ENCODE results near the gene ZNF473.

Gene ZNF473

DNA sequence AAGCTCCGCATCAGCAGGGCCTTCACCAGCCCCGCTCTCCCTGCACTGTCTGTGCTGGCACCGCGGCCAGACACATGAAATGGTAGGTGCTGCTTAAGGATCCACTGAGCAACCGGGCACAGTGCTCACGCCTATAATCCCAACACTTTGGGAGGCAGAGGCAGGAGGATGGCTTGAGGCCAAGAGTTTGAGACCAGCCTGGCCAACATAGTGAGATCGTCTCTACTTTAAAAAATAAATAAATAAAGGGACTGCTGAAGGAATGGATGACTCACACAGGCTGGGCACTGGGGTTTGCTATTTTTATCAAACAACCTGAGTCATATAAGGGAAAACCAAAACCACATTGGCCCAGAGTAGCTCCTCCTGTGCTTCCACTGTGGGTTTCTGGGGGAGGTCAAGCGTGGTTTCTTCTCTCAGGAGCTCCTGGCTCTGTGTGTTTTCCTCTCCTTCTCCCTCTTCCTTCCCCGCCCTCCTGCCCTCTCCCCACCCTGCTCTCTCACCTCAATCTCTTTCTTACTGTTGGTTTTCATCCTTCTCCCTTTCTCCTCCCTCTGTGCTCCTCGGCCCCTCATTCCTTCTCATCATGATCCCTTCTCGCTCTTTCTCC is 21.9 kb upstream of the ZNF473 start:
- DNase-seq (ENCODE audit: low read depth): peak; percentile 13

DNA sequence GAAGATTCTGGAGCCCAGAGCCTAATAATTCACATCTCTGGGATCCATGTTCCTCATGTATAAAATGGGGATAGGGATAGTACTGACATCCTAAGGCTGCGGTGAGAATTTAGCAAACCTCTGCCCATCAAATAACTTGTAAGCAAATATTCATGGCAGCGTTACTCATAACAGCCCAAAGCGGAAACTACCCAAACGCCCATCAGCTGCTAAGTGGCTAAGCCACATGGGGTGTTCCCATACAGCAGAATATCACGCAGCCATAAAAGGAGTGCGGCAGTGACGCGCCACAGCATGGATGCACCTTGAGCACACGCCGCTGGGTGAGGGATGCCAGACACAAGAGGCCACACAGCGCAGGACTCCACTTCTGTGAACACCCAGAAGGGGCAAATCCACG is 20.4 kb upstream of the ZNF473 start:
- DNase-seq (ENCODE audit: low read depth): no peak

DNA sequence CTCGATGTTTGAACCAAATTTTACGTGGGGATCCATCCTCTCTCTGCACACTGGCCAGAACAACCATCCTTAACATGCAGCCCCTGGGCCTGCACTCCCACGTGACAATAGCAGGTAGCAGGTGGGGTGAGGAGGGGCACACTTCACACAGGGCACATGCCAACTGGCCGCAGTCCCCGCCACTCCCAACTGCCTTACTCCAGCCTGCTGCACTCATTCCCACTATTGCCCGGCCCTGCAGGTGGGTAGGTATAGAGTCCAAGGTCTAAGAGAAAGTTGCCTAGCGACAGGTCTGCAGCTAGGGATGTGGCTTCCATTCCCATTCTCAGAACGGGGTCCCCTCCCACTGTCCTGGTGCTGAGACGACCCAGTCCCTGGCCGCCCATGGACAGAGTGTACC is 18.6 kb upstream of the ZNF473 start:
- DNase-seq (ENCODE audit: low read depth): no peak

DNA sequence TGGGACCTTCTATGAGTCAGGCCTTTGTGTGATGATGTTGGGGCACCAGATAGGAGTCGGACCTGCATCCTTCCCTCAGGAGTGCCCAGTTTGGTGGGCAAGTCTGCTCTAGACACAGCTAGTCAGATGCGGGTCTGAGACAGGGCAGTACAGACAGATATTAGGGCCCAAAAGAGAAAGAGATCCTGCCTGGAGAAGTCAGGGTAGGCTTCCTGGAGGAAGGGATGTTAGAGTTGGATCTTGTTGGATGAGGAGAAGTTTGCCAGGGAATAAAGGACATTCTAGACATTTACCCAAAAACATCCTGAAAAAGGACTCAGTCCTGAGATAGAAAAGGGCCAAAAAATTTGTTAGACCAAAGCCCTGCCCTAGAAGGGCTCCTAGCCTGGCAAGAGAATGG is 17.9 kb upstream of the ZNF473 start:
- no peak for DNase-seq (ENCODE audit: low read depth)

DNA sequence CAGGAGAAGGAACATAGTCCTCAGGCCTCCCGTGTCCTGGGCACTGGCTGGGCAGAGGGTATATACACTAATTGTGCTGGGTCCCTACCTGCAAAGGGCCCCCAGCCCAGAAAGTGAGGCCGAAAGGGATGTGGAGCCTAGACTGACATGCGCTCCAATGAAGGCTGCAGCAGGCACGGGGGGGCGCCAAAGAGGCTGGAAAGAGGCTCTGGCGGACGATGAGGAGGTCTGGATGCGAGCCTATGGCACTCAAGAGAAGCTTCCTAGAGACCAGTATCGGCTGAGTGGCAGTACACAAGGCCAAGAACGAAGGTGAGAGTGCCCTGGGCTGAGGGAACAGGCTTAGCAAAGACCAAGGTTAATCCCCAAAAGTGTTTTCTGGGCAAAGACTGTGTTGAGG is 17.3 kb upstream of the ZNF473 start:
- DNase-seq (ENCODE audit: low read depth): no peak

DNA sequence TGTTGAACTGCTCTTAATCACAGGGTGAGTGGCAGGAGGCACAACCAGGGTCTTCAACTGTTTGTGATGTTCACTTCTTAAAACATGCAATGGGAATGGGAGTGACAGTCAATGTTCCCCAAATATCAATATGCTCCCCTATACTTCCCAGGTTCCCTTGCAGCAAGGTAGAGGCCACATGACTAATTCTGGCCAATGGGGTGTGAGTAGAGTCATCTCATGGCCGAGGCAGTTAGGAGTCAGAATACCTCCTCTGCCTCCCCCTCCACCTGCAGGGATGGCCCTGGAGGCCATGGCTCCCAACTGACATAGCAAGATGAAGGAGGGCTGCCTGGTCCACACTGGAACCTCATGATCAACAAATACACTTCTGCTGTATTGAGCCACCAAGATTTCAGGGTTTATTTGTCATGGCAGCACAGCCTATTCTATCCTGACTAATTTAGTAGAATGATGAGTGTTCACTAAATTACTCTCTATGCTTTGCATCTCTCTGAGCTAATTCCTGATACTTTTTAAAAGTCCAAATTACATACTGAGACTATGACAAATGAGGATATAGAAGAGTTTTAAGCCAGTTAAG is 9.5 kb upstream of the ZNF473 start:
- no peak for DNase-seq (ENCODE audit: low read depth)

DNA sequence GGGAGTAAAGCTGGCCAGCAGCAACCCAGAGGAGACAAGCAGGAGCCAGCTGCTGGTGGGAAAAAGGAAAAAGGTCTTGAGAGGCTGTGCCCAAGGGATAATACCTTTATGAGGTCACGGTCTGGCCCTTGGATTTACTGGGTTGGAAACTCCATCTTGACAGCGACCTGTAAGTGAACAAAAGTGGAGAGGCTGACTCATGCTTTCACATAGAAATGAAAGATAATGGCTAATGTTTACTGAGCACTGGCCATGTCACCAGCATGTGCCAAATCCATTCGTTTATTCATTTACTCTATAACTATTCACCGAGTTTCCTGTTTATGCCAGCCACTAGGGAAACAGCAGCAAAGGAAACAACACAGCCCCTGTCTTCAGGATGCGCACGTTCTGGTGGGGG is 5.3 kb upstream of the ZNF473 start:
- DNase-seq (ENCODE audit: low read depth): no peak

DNA sequence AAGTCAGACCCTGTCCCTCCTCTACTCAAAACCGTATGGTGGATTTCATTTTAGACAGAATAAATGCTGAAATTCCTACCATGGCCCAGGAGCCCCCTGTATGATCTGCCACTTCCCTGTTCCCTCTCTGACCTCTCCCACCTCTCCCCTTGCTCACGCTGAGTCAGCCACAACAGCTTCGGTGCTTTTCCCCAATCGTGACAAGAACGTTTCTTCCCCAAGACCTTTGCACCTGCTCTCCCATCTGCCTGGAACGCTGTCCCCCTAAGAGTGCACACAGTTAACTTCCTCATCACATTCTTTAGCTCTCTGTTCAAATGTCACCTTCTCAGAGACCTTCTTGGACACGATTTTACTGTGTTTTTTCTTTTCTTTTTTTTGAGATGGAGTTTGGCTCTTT is 3.0 kb upstream of the ZNF473 start:
- DNase-seq (ENCODE audit: low read depth): no peak

DNA sequence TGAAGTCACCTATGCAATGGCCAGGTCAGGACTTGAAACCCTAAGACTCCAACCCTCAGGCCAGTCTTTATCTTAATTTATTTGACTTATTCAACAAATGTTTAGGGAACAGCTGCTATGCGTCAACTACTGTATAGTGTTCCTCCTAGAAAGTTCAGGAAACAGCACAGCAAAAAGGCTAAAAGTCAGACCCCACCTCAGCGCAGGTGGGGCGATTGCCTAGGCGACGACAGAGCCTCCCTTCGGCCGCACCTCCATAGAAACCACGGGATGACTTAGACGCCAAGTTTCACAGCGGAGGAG is 1.1 kb upstream of the ZNF473 start:
- DNase-seq (ENCODE audit: low read depth): no peak

DNA sequence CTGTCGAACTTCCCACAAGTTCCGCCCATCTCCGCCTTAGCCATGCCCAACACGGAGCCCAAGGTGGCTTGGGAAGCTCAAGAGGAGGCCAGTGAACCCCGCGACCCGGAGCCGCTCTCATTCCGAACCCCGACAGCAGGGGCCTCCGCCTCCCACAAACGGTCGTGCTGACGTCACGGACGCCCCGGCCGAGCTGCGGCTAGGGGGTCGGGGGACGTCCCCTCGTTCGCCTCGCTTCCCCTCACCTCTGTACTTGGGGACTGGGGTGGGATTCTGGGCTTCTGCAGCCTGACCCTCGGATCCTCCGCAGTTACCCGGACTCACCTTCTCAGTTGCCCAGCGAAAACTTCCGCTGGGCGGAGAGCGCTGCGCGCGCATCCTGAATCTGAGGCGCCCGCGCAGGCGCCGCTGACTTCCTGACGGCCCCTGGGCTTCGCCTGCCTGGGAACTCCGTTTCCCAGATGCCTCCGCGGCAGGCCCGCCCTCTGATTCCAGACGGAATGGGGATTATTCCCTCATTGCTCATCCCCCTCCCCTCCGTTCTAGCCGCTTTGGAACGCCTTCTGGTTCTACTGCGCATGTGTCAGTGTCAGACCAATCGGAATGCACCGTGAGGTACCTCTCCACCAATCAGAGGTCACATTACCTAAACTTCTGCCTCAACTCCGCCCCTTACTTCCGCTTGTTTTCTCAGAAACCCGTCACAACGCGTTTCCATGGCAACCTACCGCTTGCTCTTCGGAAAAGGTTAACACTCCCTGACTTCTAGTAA is 597 bp upstream of the ZNF473 start, which contains the start of gene VRK3:
Gene VRK3, minus strand, starts transcription at position 351 of the 772 bp plus-strand sequence. CDS start 9,210 bp downstream, outside the sequence.
- peak; percentile 96 for DNase-seq (ENCODE audit: low read depth)

DNA sequence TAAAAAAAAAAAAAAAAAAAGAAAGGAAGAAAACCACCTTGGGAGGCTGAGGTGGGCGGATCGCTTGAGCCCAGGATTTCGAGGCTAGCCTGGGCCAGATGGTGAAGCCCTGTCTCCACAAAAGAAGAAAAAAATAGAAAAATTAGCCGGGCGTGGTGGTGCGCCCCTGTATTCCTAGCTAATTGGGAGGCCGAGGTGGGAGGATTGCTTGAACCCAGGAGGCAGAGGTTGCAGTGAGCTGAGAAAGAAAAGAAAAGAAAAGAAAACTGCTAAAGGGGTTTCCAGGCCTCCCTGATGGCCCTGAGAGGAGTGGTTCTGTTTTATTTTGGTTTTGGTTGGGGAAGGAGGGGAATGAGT is 723 bp downstream of the ZNF473 start:
- no peak for DNase-seq (ENCODE audit: low read depth)

DNA sequence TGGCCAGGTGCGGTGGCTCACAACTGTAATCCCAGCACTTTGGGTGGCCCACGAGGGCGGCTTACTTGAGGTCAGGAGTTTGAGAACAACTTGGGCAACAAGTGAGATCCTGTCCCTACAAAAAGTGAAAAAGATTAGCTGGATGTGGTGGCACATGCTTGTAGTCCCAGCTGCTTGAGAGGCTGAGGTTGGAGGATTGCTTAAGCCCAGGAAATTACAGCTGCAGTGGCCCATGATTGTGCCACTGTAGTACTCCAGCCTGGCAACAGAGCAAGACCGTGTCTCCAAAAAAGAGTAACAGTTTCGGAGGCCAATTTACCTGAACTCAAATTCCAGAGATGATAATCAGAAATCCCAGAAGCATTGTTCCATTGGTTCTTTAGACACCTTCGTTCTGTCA is 4.4 kb downstream of the ZNF473 start:
- no peak for DNase-seq (ENCODE audit: low read depth)

DNA sequence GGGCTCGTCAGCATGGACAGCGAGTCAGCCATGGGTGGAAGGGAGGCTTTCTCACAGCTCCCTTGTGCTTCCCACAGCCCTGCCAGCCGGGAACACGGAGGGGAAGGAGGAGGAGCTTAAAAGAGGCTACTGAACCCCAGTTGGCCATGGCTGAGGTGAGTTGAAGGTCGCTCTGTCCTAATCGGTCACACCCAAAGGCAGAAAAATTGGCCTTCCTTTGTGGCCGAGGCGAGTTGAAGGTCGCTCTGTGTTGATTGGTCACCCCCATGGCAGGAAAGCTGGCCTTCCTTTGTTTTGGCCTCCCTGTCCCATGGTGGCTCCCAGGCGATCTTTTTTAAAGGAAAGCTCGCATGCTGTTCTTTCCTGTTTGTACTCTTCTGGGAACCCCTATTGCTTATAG is 5.1 kb downstream of the ZNF473 start:
- no peak for DNase-seq (ENCODE audit: low read depth)

DNA sequence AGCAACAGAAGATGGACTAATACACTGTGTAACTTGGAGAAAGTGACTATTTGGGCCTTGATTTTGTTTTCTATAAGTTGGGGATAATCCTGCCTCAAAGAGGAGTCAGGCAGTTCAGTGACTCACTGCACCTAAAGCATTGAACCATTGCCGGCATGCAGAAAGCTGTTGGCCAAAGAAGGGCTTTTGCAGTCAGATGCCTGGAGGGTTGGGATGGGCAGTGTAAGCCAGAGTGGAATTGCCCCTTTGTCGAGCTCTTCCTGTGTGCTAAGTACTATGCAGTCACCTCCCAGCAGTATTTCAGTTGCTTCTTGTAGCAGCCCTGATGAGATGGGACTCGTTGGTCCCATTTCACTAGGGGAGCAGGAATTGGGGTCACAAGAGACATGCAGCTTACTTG is 11.1 kb downstream of the ZNF473 start:
- no peak for DNase-seq (ENCODE audit: low read depth)

DNA sequence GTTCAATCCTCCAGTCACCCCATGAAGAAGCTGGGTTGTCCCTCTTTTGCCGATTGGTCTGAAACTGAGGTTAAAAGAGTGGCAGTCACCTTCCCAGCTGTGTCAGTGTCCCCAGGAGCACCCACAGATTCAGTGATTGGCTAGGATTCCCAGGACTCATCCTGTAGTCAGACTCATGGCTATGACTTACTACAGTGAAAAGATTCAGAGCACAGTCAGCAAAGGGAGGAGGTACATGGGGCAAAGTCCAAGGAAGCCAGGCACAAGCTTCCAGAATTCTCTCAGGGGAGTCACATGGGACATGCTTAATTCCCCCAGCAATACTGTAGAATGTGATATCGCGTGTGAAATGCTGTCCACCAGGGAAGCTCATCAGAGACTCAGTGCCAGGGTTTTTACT is 14.2 kb downstream of the ZNF473 start:
- no peak for DNase-seq (ENCODE audit: low read depth)

DNA sequence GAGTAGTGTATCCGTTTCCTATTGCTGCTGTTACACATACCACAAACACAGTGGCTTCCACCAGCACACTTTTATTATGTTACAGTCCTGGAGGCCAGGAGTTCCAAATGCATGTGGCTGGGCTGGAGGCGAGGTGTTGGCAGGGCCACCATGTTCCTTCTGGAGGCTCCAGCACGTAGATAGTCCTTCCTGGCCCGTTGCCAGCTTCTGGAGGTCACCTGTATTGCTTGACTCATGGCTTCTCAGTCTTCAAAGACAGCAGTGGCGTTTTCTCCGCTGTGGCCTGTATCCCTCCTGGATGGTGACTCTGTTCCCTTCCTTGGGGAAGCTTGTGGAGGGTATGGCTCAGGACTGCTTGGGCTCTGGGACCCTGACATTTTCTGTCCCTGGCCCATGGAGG is 15.2 kb downstream of the ZNF473 start:
- no peak for DNase-seq (ENCODE audit: low read depth)

DNA sequence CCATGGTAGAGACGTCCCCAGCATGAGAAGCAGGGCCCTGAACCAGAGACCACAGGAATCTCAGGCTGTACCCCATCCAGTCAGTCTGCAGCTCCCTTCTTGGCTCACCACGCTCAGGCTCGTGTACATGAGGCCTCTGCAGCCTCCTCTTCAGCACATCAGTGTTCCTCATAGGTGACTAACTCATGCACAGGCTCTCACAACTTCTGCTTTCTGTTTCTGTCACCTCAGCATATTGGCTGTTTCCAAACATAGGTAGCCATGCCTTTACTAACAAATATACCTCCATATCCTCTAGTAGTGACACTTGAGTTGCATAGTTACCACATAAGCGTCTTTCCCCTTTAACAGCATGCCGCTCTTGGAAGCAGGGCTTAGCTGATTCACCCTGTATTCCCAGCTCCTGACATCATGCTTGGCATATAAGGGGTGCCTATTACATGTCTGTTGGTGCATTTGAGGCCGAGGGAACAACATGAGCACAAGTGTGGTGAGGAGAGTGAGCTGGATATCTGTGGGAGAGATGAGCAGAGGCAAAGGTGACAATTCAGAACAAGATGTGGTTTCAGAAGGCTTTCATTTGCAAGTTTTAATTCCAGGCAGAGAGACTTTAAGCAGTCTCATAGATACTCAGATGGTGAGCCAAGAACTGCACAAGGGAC is 16.7 kb downstream of the ZNF473 start:
- DNase-seq (ENCODE audit: low read depth): no peak

DNA sequence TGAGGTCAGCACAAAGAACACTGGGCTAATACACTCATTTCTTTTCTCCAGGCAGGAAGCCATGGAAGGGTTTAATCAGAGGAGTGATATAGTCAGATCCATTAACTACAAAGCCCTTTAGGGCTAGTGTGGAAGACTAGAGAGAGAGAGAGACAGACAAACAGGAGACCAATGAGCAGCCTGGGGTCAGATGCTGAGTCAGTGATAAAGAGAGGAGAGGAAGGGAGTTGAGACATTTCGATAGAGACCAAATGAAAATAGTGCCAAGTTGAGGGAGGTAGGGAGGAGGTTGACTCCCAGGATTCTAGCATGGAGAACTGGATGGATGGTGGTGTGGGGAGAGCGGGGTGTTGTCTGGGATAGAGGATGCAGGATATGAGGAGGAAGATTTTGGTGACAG is 18.2 kb downstream of the ZNF473 start:
- no peak for DNase-seq (ENCODE audit: low read depth)

DNA sequence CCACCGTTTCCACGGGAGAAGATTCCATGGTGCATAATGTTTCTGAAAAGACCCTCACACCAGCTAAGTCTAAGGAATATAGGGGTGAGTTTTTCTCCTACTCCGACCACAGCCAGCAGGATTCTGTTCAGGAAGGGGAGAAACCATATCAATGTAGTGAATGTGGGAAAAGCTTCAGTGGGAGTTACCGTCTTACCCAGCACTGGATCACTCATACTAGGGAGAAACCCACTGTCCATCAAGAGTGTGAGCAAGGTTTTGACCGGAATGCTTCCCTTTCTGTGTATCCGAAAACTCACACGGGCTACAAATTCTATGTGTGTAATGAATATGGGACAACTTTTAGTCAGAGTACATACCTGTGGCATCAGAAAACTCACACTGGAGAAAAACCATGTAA is 19.1 kb downstream of the ZNF473 start:
- no peak for DNase-seq (ENCODE audit: low read depth)

DNA sequence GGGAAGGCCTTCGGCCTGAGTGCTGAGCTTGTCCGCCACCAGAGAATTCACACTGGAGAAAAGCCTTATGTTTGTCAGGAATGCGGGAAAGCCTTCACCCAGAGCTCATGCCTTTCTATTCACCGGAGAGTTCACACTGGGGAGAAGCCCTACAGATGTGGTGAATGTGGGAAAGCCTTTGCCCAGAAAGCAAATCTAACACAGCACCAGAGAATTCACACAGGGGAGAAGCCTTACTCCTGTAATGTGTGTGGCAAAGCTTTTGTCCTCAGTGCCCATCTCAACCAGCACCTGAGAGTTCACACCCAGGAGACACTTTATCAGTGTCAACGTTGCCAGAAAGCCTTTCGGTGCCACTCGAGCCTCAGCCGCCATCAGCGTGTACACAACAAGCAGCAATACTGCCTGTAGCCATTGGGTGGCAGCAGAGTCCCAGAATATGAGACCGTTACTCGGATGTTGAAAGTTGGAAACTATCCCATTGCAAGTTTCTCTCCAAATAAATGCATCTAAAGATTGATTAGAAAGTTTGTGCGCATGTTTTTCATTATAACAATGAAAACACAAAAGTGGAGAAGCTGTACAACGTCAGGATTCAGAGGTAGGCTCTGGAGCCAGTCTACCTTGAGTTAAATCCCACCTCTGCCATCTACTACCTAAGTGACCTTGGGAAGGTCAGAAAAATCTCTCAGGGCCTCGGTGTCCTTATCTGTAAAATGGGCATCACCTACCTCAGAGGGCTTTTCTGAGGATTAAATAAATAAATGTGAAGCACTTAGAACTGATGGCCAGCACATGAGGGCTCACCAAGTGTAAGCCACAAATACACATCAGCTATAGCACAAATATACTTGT is 21.1 kb downstream of the ZNF473 start:
- DNase-seq (ENCODE audit: low read depth): peak; percentile 41

DNA sequence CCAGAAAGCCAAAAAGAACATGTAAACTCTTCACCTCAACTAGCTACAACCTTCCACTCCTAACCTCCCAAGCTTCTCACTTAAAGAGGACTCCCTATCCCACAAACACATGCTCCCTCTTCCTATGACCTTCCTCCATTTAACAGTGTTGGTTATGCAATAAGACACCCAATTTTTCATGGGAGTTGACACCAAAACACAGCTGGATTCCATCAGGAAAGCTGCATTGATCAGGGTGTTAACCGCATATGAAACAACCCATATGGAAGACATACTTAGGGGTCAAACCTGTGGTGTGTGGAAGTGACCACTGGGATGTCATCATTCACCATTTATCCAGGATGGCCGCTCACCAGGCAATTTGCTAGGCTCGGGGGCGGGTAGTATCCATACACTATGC is 21.9 kb downstream of the ZNF473 start:
- DNase-seq (ENCODE audit: low read depth): no peak

All from activated T-helper 9 cell treated with anti-CD3 and anti-CD28 coated beads, Interleukin-2, amount 50 U/mL, for 16 hours (primary cell).